HepG2 (cell line): Measurements from ENCODE around the gene TUBE1. TPM values are rescaled to one million over a fixed set of nuclear protein-coding genes. Genes with fewer than 3 reads are reported as not detected.
A peak's percentile ranks its signal among the peaks of the same experiment; 100 is the strongest.
"Not testable (repeated sequence)": the region's sequence is repeated elsewhere in the genome, so short reads cannot be mapped to it uniquely, and the experiment has no call there.

ENCODE experiments used
- ATAC-seq: fragments of 200-7000 bp; cut with Tn5 transposase; 3 replicates; pipeline ENCODE4 v1.9.1; 2020; ENCODE audit warnings: mild to moderate bottlenecking, moderate library complexity
- BruUV-seq: library from RNA; stranded (reverse); fragments of 400-500 nt; replicated peaks from 2 replicates; lab custom pipeline; 2021; lab: Mats Ljungman, UMichigan
- CTCF ChIA-PET: fragments of 300-600 bp; formaldehyde crosslinking; extraction: SDS; loops from one replicate; lab custom pipeline; 2021; ENCODE audit warnings: low total read pairs, inconsistent platforms, low intra/inter-chr PET ratio; lab: Yijun Ruan, JAX
- POLR2A ChIA-PET: fragments of 350-600 bp; sonication (Branson Sonifier 250); formaldehyde crosslinking; loops from one replicate; lab custom pipeline; 2020; ENCODE audit warnings: antibody characterized with exemption, inconsistent platforms; lab: Yijun Ruan, JAX
- DNase-seq: peaks from one replicate; pipeline ENCODE4 v3.0.0-alpha.2; 2015; ENCODE audit warnings: low spot score
- FAIRE-seq: peaks from 3 replicates; lab custom pipeline; 2011; peaks lifted over from hg19 to GRCh38; lab: Jason Lieb, UNC
- H2AFZ ChIP-seq: one replicate; pipeline ENCODE4 v1.6.1; 2011; ENCODE audit warnings: low read length, inconsistent platforms
- H3K27ac ChIP-seq: fragments of 300-600 bp; 3 replicates; pipeline ENCODE4 v1.8.0; 2011; ENCODE audit warnings: mixed run types, mild to moderate bottlenecking, mixed read lengths, low read length, inconsistent platforms; ENCODE audit not compliant: insufficient read depth; ENCODE audit errors: extremely low read length
- H3K27me3 ChIP-seq, 2 experiments: fragments of 200-600 bp in 1 of 2; 2 replicates in 1 of 2; 3 replicates in 1 of 2; pipeline versions ENCODE4 v1.6.0 to v1.8.0; 2011; ENCODE audit warnings: low read length in 2 of 2, mild to moderate bottlenecking in 2 of 2, moderate library complexity in 2 of 2, inconsistent platforms in 1 of 2; ENCODE audit not compliant: insufficient read depth in 2 of 2, control insufficient read depth in 1 of 2
- H3K36me3 ChIP-seq, 2 experiments: fragments of 200-600 bp in 1 of 2; replicated peaks in 1 of 2; 2 replicates in 1 of 2; 3 replicates in 1 of 2; pipeline versions ENCODE4 v1.5.1 to v1.8.0; 2011; ENCODE audit warnings: low read length in 2 of 2, inconsistent platforms in 1 of 2; ENCODE audit not compliant: insufficient read depth in 2 of 2, control insufficient read depth in 1 of 2
- H3K4me1 ChIP-seq: 2 replicates; pipeline ENCODE4 v1.5.1; 2012; ENCODE audit warnings: low read length, inconsistent platforms; ENCODE audit not compliant: insufficient read depth
- H3K4me2 ChIP-seq: 2 replicates; pipeline ENCODE4 v1.6.0; 2011; ENCODE audit warnings: low read depth, low read length, inconsistent platforms
- H3K4me3 ChIP-seq, 3 experiments: fragments of 200-600 bp in 1 of 3; sonication (generic), shearing (Covaris generic) in 1 of 3; replicated peaks in 1 of 3; 2 replicates each; pipeline ENCODE4 v1.5.1; 2011 to 2016; ENCODE audit warnings: low read length in 3 of 3, inconsistent platforms in 2 of 3, low read depth in 2 of 3, mild to moderate bottlenecking in 2 of 3, control low read depth in 1 of 3, mixed read lengths in 1 of 3; ENCODE audit not compliant: insufficient read depth in 1 of 3
- H3K79me2 ChIP-seq: one replicate; pipeline ENCODE4 v1.6.1; 2011; ENCODE audit warnings: low read length, inconsistent platforms; ENCODE audit not compliant: insufficient read depth
- H3K9ac ChIP-seq: 2 replicates; pipeline ENCODE4 v1.6.0; 2011; ENCODE audit warnings: mild to moderate bottlenecking, low read depth, low read length, inconsistent platforms; ENCODE audit not compliant: insufficient read depth
- H3K9me3 ChIP-seq: 2 replicates; pipeline ENCODE4 v1.5.1; 2012; ENCODE audit warnings: mild to moderate bottlenecking, low read length
- H4K20me1 ChIP-seq: 2 replicates; pipeline ENCODE4 v1.6.0; 2011; ENCODE audit warnings: inconsistent platforms, mild to moderate bottlenecking, low read length, moderate library complexity; ENCODE audit not compliant: insufficient read depth
- CREB1 ChIP-seq, 2 experiments: fragments of 450-650 bp in 1 of 2; IDR thresholded peaks; 2 replicates each; pipeline ENCODE4 v1.6.1; 2016 to 2017; ENCODE audit warnings: control low read depth in 1 of 2, mild to moderate bottlenecking in 1 of 2, missing compliant biosample characterization in 1 of 2, missing genetic modification characterization in 1 of 2
- DZIP1 ChIP-seq: sonication (generic); formaldehyde crosslinking; IDR thresholded peaks from 2 replicates; pipeline ENCODE4 v1.5.0; 2020; ENCODE audit warnings: mild to moderate bottlenecking, missing genetic modification reagents
- NRL ChIP-seq: sonication (generic); formaldehyde crosslinking; IDR thresholded peaks from 2 replicates; pipeline ENCODE4 v1.5.0; 2020; ENCODE audit warnings: missing genetic modification reagents, mild to moderate bottlenecking, moderate library complexity, borderline replicate concordance
- TOE1 ChIP-seq: sonication (generic); formaldehyde crosslinking; IDR thresholded peaks from 2 replicates; pipeline ENCODE4 v1.4.0; 2020; ENCODE audit warnings: mild to moderate bottlenecking, missing genetic modification reagents
- ZBTB33 ChIP-seq: sonication (generic); formaldehyde crosslinking; IDR thresholded peaks from 2 replicates; pipeline ENCODE4 v1.4.0; 2020; ENCODE audit warnings: missing genetic modification reagents
- ZNF709 ChIP-seq: sonication (generic); formaldehyde crosslinking; IDR thresholded peaks from 2 replicates; pipeline ENCODE4 v1.5.0; 2020; ENCODE audit warnings: mild to moderate bottlenecking, missing genetic modification reagents
- WGBS: methylation state at CpG from one replicate; pipeline ENCODE4 v1.1.6; 2017; ENCODE audit warnings: low lambda C conversion rate; 5-methylcytosine and 5-hydroxymethylcytosine counted together
- in situ Hi-C: cut with HindIII; loops from 2 replicates; pipeline ENCODE4 v1.10.0; 2017; ENCODE audit warnings: low pct_unique_long_range_greater_than_20kb; ENCODE audit not compliant: extremely low pct_ligation_motif_present
- intact Hi-C: fragments of 100-400 bp; cut with micrococcal nuclease; formaldehyde crosslinking; loops from one replicate; pipeline ENCODE4 v1.10.0; 2022; ENCODE audit not compliant: unreplicated experiment
- polyA plus RNA-seq, 8 experiments: library from polyadenylated mRNA; depleted of rRNA in 3 of 8; stranded (reverse) in 7 of 8; unstranded in 1 of 8; fragments of >200 nt; fragmentation: Illumina TruSeq in 4 of 8; extraction: Trizol in 4 of 8; gene quantifications; 2 replicates each; pipeline versions ENCODE4 v1.2.1 to v1.2.3, GENCODE V29; 2011 to 2016; ENCODE audit warnings: low read depth in 4 of 8, missing spikeins in 1 of 8, mixed read lengths in 1 of 8; ENCODE audit not compliant: insufficient read depth in 1 of 8
- total RNA-seq, 5 experiments: library from RNA; depleted of rRNA; stranded (reverse); fragments of >200 nt; fragmentation: Illumina TruSeq; extraction: Trizol; gene quantifications; 2 replicates each; pipeline ENCODE4 v1.2.3, GENCODE V29; 2016; ENCODE audit warnings: low read depth in 1 of 5
- TF ChIP-seq, protein P1 (sequence below): sonication (generic); formaldehyde crosslinking; IDR thresholded peaks from 2 replicates; pipeline ENCODE4 v1.8.0; 2022; ENCODE audit warnings: mild to moderate bottlenecking, missing genetic modification reagents, moderate library complexity

TUBE1 gene
- total and polyA plus RNA-seq, 2 of the 13 experiments (the other 11 are each of a cell fraction or from before 2014, with no cell fraction given): 17.3 to 22.6 TPM

DNA sequence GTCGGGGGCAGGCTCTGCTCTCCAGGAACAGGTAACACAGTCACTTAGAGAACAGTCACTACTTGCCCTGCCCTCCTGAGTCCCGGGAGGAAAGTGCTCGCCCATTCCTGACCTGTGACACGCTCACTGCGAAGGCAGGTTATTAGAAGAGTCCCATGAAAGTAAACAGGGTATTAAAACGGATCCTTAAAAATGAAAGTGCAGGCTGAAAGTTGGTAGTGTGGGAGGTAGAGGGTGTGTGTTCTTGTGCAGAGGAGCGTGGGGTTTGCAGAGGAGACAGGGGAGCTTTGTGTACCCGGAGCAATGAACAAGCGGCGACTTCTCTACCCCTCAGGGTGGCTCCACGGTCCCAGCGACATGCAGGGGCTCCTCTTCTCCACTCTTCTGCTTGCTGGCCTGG is 33.3 kb downstream of the TUBE1 start, which contains the start of gene CCN6:
CCN6 (plus strand) TSS at position 104 of the 400 bp plus-strand sequence; CDS start at position 358, 254 bp downstream.
- H3K27ac ChIP-seq: no peak within 1 kb of the TSS
- H3K27me3 ChIP-seq: peaks cover 0 to 11% of the 10 kb centered on the region in 2 experiments; a peak in 2 of 5 replicates
- peak; percentile 81 for ATAC-seq
- intact Hi-C loops: no loop called here
- peaks cover 18% of the 10 kb centered on the region; the same call in 1 of the 2 replicates for H3K4me1 ChIP-seq
- TF ChIP-seq ZNF709 (CRISPR knock-in tag) (0 out of 2 replicates have a peak, but pooled peaks have one; percentile 29), DZIP1 (0 out of 2 replicates have a peak, but pooled peaks have one; percentile 33), NRL (CRISPR knock-in tag) (0 out of 2 replicates have a peak, but pooled peaks have one; percentile 56), TOE1 (CRISPR knock-in tag) (no peak), CREB1 (IDR thresholded peaks at IDR 0.05) (0 out of 2 replicates have a peak, but pooled peaks have one; percentile 33), CREB1 (CRISPR knock-in tag; IDR thresholded peaks at IDR 0.05) (no peak), ZBTB33 (CRISPR knock-in tag) (no peak)
- TF ChIP-seq, protein P1, sequence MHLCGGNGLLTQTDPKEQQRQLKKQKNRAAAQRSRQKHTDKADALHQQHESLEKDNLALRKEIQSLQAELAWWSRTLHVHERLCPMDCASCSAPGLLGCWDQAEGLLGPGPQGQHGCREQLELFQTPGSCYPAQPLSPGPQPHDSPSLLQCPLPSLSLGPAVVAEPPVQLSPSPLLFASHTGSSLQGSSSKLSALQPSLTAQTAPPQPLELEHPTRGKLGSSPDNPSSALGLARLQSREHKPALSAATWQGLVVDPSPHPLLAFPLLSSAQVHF (CRISPR knock-in tag): no peak
- H3K4me3 ChIP-seq: peak within 1 kb of the TSS; percentile 19 to 55 (median 35); a peak in 4 of 6 replicates
- FAIRE-seq: no peak
- H3K9ac ChIP-seq: no peak within 1 kb of the TSS
- no peak within 1 kb of the TSS for H2AFZ ChIP-seq
- ChIA-PET POLR2A (no interaction called here), CTCF (no interaction called here)
- H3K36me3 ChIP-seq: no peaks in the 10 kb centered on the region
- no peaks in the 10 kb centered on the region for H4K20me1 ChIP-seq
- H3K4me2 ChIP-seq: peak within 1 kb of the TSS; percentile 74
- in situ Hi-C loops: no loop called here
- no peak for DNase-seq
- H3K9me3 ChIP-seq: no peaks in the 10 kb centered on the region
- WGBS: 10% methylated on average over 12 of the region's 12 CpGs
- no peaks in the 10 kb centered on the region for H3K79me2 ChIP-seq
- no TSS peak for BruUV-seq

DNA sequence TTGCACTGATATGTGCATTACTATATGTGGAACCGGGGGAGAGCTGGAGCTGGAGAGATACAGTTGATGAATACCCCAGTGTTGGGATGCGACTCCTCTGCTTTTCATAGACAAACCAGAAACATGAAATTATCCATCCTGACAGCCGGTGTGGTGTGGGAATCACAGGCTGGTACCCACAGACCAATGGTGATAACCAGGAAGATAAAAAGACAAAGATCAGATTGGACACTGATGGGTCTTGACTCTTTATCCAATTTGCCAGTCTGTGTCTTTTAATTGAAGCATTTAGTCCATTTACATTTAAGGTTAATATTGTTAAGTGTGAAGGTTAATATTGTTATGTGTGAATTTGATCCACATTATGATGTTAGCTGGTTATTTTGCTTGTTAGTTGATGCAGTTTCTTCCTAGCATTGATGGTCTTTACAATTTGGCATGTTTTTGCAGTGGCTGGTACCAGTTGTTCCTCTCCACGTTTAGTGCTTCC is 36.0 kb downstream of the TUBE1 start:
- ATAC-seq, BruUV-seq, in situ Hi-C loops: not testable (repeated sequence)

More for the DNA sequence above, 36.0 kb downstream of the TUBE1 start:
- H4K20me1 ChIP-seq, H3K27ac ChIP-seq, H3K4me2 ChIP-seq, H3K9me3 ChIP-seq, POLR2A ChIA-PET, DNase-seq, H3K79me2 ChIP-seq, FAIRE-seq, H2AFZ ChIP-seq, intact Hi-C loops, CTCF ChIA-PET, H3K36me3 ChIP-seq, H3K9ac ChIP-seq, H3K4me3 ChIP-seq: not testable (repeated sequence)
- H3K27me3 ChIP-seq: peaks cover 0 to 11% of the 10 kb centered on the region in 2 experiments; a peak in 2 of 5 replicates
- WGBS: 45% methylated on average over 4 of the region's 4 CpGs
- peaks cover 18% of the 10 kb centered on the region; the same call in 1 of the 2 replicates for H3K4me1 ChIP-seq
